Activated T-cell treated with anti-CD3 and anti-CD28 coated beads, Interleukin-2, amount 50 U/mL, for 72 hours (primary cell): ENCODE data around the gene KIF16B. TPM values are rescaled to one million over a fixed set of nuclear protein-coding genes. Genes with fewer than 3 reads are reported as not detected.

ENCODE experiments used
- ATAC-seq, 2 donors: fragments of 150-1000 bp; cut with Tn5 transposase; replicated peaks in 1 of 2; 2 replicates each; pipeline ENCODE4 v1.10.0; 2021; ENCODE audit warnings: moderate library complexity in 2 of 2, mild to moderate bottlenecking in 1 of 2
- DNase-seq, 2 donors: peaks; one replicate each; pipeline ENCODE4 v3.0.0; 2021 to 2022; ENCODE audit warnings: mixed read lengths in 1 of 2
- H3K27ac Mint-ChIP-seq: one replicate; pipeline ENCODE4 v1.8.0; 2022; ENCODE audit warnings: mild to moderate bottlenecking, moderate library complexity, mixed read lengths
- H3K27me3 Mint-ChIP-seq: one replicate; pipeline ENCODE4 v1.8.0; 2022; ENCODE audit warnings: low read depth, mixed read lengths
- H3K36me3 Mint-ChIP-seq, 2 donors: one replicate each; pipeline ENCODE4 v1.8.0; 2022; ENCODE audit warnings: mixed read lengths in 2 of 2, mild to moderate bottlenecking in 1 of 2; ENCODE audit not compliant: insufficient read depth in 2 of 2
- H3K4me1 Mint-ChIP-seq: one replicate; pipeline ENCODE4 v1.8.0; 2022; ENCODE audit warnings: low read depth, mixed read lengths
- H3K4me3 Mint-ChIP-seq, 2 donors: one replicate each; pipeline ENCODE4 v1.8.0; 2022; ENCODE audit warnings: mild to moderate bottlenecking in 2 of 2, mixed read lengths in 2 of 2, moderate library complexity in 2 of 2
- H3K9me3 Mint-ChIP-seq, 2 donors: one replicate each; pipeline ENCODE4 v1.8.0; 2022; ENCODE audit warnings: mixed read lengths in 2 of 2
- total RNA-seq, 2 donors: library from RNA; stranded (reverse); gene quantifications; one replicate each; pipeline ENCODE4 v1.2.3, GENCODE V29; 2022

The KIF16B gene
- total RNA-seq, 2 donors from 2014 or later = 6.0 to 7.3 TPM

DNA sequence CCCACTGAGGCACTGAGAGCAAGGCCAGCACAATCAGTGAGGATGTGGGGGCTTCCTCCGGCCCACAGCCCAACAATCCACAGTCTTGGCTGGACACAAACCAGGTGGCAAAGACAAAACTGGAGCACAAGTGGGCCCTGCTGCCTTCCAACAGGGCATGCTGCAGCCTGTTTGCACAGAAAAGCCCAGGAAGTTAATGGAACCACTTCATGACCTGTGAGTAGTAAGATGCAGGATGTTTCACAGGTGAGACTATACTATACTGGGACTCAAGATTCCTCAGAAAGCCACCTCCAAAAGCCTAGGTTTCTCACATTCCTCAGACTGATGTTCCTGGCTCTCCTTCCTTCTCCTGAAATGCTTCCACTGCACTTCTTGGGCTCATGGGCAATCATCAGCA lies 235.5 kb downstream of the KIF16B start:
- peaks cover 4 to 8% of the 10 kb centered on the region in 2 donors for H3K9me3 Mint-ChIP-seq
- no peaks in the 10 kb centered on the region for H3K4me1 Mint-ChIP-seq
- no peaks in the 10 kb centered on the region for H3K27me3 Mint-ChIP-seq
- no peak for ATAC-seq
- H3K27ac Mint-ChIP-seq = no peak overlapping the region
- no peak overlapping the region for H3K4me3 Mint-ChIP-seq
- peaks cover 3 to 9% of the 10 kb centered on the region in 2 donors for H3K36me3 Mint-ChIP-seq
- DNase-seq = no peak

DNA sequence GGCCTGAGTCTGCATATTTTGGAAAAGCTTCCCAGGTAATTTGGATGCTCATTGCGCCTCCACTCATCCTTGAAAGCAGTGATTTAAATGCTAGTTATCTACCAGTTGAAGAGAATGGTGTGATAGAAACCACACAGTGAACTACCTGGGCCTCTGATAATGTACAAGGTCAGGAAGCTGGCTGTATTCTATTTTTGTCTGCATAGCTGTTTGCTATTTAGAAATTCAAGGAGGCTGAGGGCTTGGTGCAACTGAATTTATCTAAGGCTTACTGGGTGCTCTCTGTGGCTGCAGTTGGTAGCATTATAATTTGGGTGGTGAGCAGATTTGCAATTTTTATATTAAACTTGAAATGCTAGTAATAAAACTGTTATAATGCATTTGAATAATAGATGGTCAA lies 245.6 kb downstream of the KIF16B start:
- no peaks in the 10 kb centered on the region for H3K27me3 Mint-ChIP-seq
- no peak overlapping the region for H3K4me3 Mint-ChIP-seq
- H3K27ac Mint-ChIP-seq = no peak overlapping the region
- no peaks in the 10 kb centered on the region for H3K4me1 Mint-ChIP-seq
- ATAC-seq = no peak
- DNase-seq = no peak
- peaks cover 2 to 5% of the 10 kb centered on the region in 2 donors for H3K9me3 Mint-ChIP-seq
- peaks cover 4 to 5% of the 10 kb centered on the region in 2 donors for H3K36me3 Mint-ChIP-seq

DNA sequence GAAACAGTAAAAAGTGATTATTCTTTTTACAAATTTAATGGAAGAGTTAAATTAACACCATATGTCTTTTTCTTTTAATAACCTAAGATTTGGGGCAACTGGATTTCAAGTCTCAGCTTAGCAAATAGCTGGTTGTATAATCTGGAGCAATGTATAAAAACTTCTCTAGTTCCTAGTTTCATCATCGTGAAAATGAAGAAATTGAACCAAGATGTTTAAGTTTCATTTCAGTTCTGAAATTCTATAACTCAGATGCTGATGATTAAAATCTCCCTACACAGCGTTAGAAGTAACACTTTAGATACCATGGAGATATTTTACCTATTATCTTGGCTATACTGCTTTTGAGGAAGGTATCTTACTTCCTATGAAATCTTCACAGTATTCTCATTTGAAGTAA lies 252.0 kb downstream of the KIF16B start:
- no peak for DNase-seq
- H3K4me1 Mint-ChIP-seq = no peaks in the 10 kb centered on the region
- ATAC-seq = no peak
- no peak overlapping the region for H3K4me3 Mint-ChIP-seq
- H3K27ac Mint-ChIP-seq = no peak overlapping the region
- H3K27me3 Mint-ChIP-seq = no peaks in the 10 kb centered on the region
- peaks cover 5 to 9% of the 10 kb centered on the region in 2 donors for H3K36me3 Mint-ChIP-seq
- peaks cover 2 to 5% of the 10 kb centered on the region in 2 donors for H3K9me3 Mint-ChIP-seq

DNA sequence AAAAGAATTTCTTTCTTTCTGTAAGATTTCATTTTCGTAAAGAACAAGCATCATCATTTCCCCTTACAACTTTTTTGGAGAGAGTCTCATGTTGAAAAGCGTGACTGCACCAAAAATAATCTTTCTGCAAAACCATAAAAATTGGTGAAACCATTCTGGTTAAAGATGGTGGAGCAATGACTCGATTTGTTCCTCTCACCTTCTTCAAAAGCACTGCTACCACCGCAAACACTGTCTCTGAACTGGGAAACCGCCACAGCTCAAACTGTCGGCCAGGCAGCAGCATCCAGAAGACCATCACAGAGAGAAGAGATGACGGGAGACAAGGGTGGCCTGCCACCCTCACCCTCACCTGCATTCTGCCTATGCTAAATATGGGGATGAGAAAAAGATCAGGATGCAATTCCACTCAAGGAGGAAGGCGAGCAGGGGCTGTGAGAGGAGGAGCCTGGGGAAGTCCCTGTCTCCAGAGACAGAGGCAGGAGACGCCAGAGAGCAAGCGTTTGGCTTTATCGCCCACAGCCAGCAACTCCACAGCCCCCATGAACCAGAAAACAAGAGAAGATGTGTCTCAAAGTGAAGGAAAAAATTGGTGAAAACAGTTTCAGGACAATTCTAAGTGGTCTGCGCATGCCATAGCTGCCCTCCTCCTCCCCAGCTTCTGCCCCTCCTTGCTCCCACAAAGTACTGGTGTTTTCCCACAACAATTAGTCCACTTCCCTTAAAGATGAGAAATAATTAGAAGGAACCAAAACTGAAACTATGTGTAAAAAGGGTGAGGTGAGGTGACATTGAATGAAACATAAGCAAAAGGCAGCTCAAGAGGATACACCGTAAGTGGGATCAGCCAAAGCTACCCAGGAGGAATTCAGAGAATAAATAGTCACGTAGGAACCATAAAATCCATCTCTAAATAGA lies 255.5 kb downstream of the KIF16B start:
- Mint-ChIP-seq H3K27ac (no peak overlapping the region), H3K4me3 (no peak overlapping the region), H3K27me3 (no peaks in the 10 kb centered on the region), H3K4me1 (no peaks in the 10 kb centered on the region), H3K9me3 (peaks cover 0 to 7% of the 10 kb centered on the region in 2 donors), H3K36me3 (peaks cover 4 to 5% of the 10 kb centered on the region in 2 donors)
- ATAC-seq = no peak
- DNase-seq = no peak

DNA sequence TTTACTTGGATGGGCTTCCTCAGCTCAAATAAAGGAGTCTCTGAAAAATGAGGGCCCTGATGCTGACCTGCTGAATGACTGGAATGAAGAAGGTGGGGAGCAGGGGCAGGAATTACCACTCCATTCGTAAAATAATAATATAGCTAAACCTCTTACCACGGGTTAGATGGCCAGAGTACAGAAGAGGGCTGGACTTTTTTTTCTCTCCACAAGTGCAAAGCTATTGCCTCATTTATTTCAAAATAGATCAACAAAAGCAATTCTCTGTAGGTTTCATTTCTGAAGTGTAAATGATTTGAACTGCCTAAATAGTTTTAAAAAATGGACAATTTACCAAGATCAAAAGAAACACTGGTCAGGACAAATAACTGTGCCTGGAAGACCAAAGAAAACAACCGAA lies 256.7 kb downstream of the KIF16B start:
- Mint-ChIP-seq H3K4me1 (no peaks in the 10 kb centered on the region), H3K36me3 (peaks cover 4 to 5% of the 10 kb centered on the region in 2 donors), H3K27me3 (no peaks in the 10 kb centered on the region), H3K27ac (no peak overlapping the region), H3K4me3 (no peak overlapping the region), H3K9me3 (peaks cover 0 to 7% of the 10 kb centered on the region in 2 donors)
- ATAC-seq = no peak
- DNase-seq = no peak

DNA sequence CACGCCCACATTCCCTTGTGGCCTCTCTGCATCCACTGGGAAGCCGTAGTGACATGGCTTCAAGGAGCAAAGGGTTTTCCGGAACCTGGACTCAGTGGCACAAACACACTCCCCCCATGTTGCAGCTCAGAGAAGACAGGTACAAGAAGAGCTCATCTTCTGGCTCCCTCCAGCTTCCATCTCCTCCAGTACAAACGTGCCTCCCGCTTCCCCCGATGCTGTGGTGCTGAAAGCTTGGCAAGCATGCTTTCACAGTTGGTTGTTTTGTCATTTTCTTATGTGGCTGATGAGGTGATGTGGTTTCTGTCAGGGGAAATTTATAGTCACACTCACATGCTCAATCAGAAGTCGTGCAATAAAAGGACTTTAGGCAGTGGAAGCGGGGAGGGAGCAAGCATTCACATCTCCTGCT lies 258.5 kb downstream of the KIF16B start:
- Mint-ChIP-seq H3K9me3 (peaks cover 0 to 9% of the 10 kb centered on the region in 2 donors), H3K27ac (no peak overlapping the region), H3K4me1 (no peaks in the 10 kb centered on the region), H3K36me3 (peaks cover 4 to 7% of the 10 kb centered on the region in 2 donors), H3K4me3 (no peak overlapping the region), H3K27me3 (no peaks in the 10 kb centered on the region)
- no peak for ATAC-seq
- no peak for DNase-seq

DNA sequence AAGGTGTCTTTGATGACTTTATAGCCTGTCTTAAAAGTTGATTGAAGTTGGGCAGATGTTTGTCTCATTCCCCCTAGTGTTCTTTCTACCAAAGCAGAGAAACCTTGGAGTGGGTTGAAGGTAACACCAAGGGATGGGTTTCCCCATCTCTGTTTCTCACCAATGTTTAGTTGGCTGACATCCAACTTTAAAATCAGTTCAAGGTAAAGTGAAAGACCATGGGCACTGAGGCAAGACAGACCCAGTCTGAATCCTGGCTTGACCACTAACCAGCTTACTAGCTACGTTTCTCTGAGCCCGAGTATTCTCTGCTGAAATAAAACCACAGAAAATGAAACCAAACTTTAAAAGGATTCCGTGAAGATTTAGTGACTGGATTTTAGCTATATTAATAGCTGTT lies 258.9 kb downstream of the KIF16B start:
- no peak overlapping the region for H3K4me3 Mint-ChIP-seq
- H3K27ac Mint-ChIP-seq = no peak overlapping the region
- H3K27me3 Mint-ChIP-seq = no peaks in the 10 kb centered on the region
- DNase-seq = no peak
- ATAC-seq = no peak
- H3K4me1 Mint-ChIP-seq = no peaks in the 10 kb centered on the region
- H3K9me3 Mint-ChIP-seq = peaks cover 0 to 9% of the 10 kb centered on the region in 2 donors
- H3K36me3 Mint-ChIP-seq = peaks cover 5 to 7% of the 10 kb centered on the region in 2 donors

DNA sequence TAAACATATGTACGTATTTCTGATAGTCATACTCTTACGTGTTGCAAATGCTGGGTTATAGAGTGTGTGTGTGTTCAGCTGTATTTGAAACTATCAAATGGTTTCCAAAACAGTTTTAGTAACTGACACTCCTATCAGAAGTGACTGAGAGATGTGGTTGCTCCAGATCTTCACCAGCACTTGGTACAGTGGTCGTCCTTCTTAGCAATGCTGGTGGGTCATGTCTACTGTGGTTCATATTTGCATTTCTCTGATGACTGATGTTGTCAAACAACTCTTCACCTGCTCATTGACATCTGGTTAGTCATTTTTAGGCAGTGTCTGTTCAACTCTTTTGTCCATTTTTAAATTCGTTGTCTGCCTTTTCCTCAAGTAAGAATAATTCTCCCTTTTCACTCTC lies 259.3 kb downstream of the KIF16B start:
- ATAC-seq (no peak), DNase-seq (no peak)
- Mint-ChIP-seq H3K9me3 (peaks cover 0 to 9% of the 10 kb centered on the region in 2 donors), H3K4me1 (no peaks in the 10 kb centered on the region), H3K4me3 (no peak overlapping the region), H3K27ac (no peak overlapping the region), H3K27me3 (no peaks in the 10 kb centered on the region), H3K36me3 (peaks cover 5 to 7% of the 10 kb centered on the region in 2 donors)

DNA sequence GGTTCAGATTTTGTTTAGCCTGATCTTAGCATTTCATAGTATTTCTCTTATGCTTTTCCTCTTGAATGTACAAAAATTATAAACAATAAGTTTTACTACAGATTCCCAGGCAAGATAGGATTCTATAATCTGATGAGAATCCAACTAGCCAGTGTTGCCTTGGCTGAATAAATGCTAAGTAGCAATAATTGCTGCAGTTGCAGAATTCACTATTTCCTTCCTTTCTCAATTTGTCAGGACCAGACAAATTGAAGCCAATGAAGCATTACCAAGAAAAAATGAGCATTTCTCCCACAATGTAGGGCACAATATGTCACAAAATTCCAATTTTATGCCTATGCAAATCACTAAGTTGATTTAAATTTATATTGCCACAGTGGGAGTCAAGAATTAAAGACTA lies 260.2 kb downstream of the KIF16B start:
- ATAC-seq = no peak
- no peak overlapping the region for H3K4me3 Mint-ChIP-seq
- H3K36me3 Mint-ChIP-seq = peaks cover 2 to 4% of the 10 kb centered on the region in 2 donors
- H3K9me3 Mint-ChIP-seq = peaks cover 0 to 9% of the 10 kb centered on the region in 2 donors
- no peaks in the 10 kb centered on the region for H3K27me3 Mint-ChIP-seq
- H3K27ac Mint-ChIP-seq = no peak overlapping the region
- H3K4me1 Mint-ChIP-seq = no peaks in the 10 kb centered on the region
- no peak for DNase-seq

DNA sequence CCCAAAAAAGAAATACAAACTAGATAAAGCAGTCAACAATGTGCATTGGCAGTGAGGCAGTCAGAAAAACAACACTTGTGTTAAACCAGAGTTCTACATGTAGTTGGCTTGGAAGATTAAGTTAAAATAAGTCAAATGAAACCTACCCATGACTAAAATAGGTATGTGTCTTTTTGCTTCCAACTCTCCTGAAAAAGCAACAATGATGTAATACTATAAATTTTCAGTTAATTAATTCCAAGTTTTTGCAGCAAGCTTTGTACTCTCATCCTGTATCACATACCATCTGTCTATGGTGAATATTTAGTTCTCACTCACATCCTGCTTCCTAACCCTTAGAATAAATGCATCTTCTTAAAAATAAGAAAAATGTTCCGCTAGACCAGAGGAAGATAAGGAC lies 261.5 kb downstream of the KIF16B start:
- H3K27ac Mint-ChIP-seq = no peak overlapping the region

DNA sequence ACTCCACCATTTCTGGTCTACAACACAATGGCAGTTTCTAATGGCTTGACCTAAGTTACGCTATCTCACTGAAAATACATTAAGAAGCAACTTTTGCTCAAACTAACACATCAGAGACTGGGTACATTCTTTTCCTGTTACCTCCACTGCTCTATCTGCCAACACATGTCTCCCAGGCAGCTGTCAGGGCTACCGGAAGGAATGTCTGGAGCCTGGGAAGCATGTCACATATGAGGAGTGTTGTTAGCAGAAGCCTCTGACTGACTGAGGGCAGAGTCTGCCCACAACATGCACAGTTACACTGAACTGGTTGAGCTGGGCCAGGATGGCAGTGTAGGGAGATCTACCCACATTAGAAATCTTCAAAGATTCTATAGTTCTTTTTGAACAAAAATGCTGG lies 264.5 kb downstream of the KIF16B start:
- no peak overlapping the region for H3K4me3 Mint-ChIP-seq
- no peak for ATAC-seq
- H3K27ac Mint-ChIP-seq = no peak overlapping the region
- no peaks in the 10 kb centered on the region for H3K27me3 Mint-ChIP-seq
- no peak for DNase-seq
- H3K4me1 Mint-ChIP-seq = no peaks in the 10 kb centered on the region
- H3K36me3 Mint-ChIP-seq = peaks cover 3 to 6% of the 10 kb centered on the region in 2 donors
- H3K9me3 Mint-ChIP-seq = peaks cover 7 to 11% of the 10 kb centered on the region in 2 donors

More for the DNA sequence above, 261.5 kb downstream of the KIF16B start:
- H3K9me3 Mint-ChIP-seq = peaks cover 0 to 9% of the 10 kb centered on the region in 2 donors
- no peaks in the 10 kb centered on the region for H3K4me1 Mint-ChIP-seq
- DNase-seq = no peak
- H3K36me3 Mint-ChIP-seq = peaks cover 1 to 2% of the 10 kb centered on the region in 2 donors
- no peak for ATAC-seq
- H3K4me3 Mint-ChIP-seq = no peak overlapping the region
- H3K27me3 Mint-ChIP-seq = no peaks in the 10 kb centered on the region

DNA sequence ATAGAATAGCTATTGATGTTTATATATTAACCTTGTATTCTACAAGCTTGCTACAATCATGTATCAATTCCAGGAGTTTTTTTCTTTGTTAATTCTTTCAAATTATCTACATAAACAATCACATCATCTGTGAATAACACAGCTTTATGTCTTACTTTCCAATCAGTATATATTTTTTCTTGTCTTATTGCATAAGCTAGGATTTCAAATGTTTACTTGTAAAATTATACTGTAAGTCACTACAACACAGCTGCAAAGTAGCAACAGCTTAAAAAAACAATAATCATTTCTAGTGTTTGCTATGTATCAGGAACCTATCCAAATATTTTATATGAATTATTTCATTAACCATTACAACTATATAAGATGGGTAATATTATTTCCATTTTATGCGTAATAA lies 270.4 kb downstream of the KIF16B start:
- peaks cover 8 to 16% of the 10 kb centered on the region in 2 donors for H3K9me3 Mint-ChIP-seq
- DNase-seq (no peak), ATAC-seq (no peak)
- H3K27me3 Mint-ChIP-seq = no peaks in the 10 kb centered on the region
- peaks cover 11 to 14% of the 10 kb centered on the region in 2 donors for H3K36me3 Mint-ChIP-seq
- H3K4me1 Mint-ChIP-seq = no peaks in the 10 kb centered on the region
- H3K4me3 Mint-ChIP-seq = no peak overlapping the region
- no peak overlapping the region for H3K27ac Mint-ChIP-seq

DNA sequence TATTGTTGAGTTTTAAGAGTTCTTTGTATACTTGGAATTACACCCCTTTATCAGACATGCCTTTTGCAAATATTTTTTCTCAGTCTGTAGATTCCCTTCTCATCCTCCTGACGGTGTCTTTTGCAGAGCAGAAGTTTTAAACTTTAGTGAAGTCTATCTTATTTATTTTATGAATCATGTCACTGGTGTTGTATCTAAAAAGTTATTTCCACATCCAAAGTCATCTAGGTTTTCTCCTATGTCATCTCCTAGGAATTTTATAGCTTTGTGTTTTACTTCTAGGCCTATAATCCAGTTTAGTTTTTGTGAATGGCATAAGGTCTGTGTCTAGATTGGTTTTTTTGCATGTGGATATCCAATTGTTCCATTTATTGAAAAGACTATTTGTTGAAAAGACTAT lies 271.3 kb downstream of the KIF16B start:
- no peaks in the 10 kb centered on the region for H3K4me1 Mint-ChIP-seq
- no peaks in the 10 kb centered on the region for H3K27me3 Mint-ChIP-seq
- no peak overlapping the region for H3K27ac Mint-ChIP-seq
- no peak for DNase-seq
- ATAC-seq = no peak
- H3K36me3 Mint-ChIP-seq = peaks cover 13 to 15% of the 10 kb centered on the region in 2 donors
- H3K4me3 Mint-ChIP-seq = no peak overlapping the region
- H3K9me3 Mint-ChIP-seq = peaks cover 8 to 17% of the 10 kb centered on the region in 2 donors
